ENCODE measurements around the gene MRPL22.

DNA sequence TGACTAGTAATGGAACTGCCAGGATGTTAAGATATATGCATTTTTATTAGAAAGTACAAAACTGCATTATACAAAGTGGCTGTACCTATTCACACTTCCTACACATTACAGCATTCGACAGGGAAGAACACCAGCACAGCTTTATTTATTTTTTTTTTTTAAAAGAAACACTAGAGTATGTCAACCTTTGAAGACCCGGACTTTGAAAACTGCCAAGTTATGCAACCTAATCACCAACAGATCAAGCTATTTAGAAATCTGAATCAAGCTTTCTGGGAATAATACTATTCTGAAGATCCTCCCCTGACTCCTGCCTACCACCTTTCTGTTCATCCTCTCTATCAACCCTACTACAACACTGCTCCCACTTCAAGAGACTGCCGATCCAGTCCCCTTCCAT lies 7.3 kb upstream of the MRPL22 start:
- TF ChIP-seq POLR2AphosphoS5 (IDR thresholded peaks at IDR 0.05; ENCODE audit: low read depth, low read length): no peak
- TF ChIP-seq TAF1 (IDR thresholded peaks at IDR 0.05; ENCODE audit: low read depth, low read length): no peak
- TF ChIP-seq POLR2A (IDR thresholded peaks at IDR 0.05; ENCODE audit: low read depth, low read length): no peak
- TF ChIP-seq PAX5 (IDR thresholded peaks at IDR 0.05; ENCODE audit: insufficient read depth, low read length, severe bottlenecking): no peak
- TF ChIP-seq SPI1 (IDR thresholded peaks at IDR 0.05; ENCODE audit: low read depth, low read length): no peak
- no peak for TF ChIP-seq POU2F2 (IDR thresholded peaks at IDR 0.05; ENCODE audit: low read depth, low read length)

All from GM12891 (cell line).